ENCODE data around the gene DPP3.
A peak's percentile ranks its signal among the peaks of the same experiment; 100 is the strongest.

Gene DPP3

GRCh38 chr11:66475349-66476172 is 4.7 kb upstream of the DPP3 start:
- TF ChIP-seq FOXM1 (IDR thresholded peaks at IDR 0.05; ENCODE audit: borderline replicate concordance, low read depth) (no peak), YY1 (IDR thresholded peaks at IDR 0.05; ENCODE audit: low read depth) (no peak), CEBPB (IDR thresholded peaks at IDR 0.05) (no peak), ZBTB7A (IDR thresholded peaks at IDR 0.05; ENCODE audit: low read depth) (no peak), EP300 (IDR thresholded peaks at IDR 0.05; ENCODE audit: borderline replicate concordance) (no peak), USF1 (IDR thresholded peaks at IDR 0.05) (no peak), NFIC (IDR thresholded peaks at IDR 0.05) (no peak), RAD21 (IDR thresholded peaks at IDR 0.05; ENCODE audit: low read depth) (no peak)
- TF ChIP-seq, protein P1, sequence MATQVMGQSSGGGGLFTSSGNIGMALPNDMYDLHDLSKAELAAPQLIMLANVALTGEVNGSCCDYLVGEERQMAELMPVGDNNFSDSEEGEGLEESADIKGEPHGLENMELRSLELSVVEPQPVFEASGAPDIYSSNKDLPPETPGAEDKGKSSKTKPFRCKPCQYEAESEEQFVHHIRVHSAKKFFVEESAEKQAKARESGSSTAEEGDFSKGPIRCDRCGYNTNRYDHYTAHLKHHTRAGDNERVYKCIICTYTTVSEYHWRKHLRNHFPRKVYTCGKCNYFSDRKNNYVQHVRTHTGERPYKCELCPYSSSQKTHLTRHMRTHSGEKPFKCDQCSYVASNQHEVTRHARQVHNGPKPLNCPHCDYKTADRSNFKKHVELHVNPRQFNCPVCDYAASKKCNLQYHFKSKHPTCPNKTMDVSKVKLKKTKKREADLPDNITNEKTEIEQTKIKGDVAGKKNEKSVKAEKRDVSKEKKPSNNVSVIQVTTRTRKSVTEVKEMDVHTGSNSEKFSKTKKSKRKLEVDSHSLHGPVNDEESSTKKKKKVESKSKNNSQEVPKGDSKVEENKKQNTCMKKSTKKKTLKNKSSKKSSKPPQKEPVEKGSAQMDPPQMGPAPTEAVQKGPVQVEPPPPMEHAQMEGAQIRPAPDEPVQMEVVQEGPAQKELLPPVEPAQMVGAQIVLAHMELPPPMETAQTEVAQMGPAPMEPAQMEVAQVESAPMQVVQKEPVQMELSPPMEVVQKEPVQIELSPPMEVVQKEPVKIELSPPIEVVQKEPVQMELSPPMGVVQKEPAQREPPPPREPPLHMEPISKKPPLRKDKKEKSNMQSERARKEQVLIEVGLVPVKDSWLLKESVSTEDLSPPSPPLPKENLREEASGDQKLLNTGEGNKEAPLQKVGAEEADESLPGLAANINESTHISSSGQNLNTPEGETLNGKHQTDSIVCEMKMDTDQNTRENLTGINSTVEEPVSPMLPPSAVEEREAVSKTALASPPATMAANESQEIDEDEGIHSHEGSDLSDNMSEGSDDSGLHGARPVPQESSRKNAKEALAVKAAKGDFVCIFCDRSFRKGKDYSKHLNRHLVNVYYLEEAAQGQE (IDR thresholded peaks at IDR 0.05; ENCODE audit: low read depth): no peak
- TF ChIP-seq, protein P2, sequence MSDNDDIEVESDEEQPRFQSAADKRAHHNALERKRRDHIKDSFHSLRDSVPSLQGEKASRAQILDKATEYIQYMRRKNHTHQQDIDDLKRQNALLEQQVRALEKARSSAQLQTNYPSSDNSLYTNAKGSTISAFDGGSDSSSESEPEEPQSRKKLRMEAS (IDR thresholded peaks at IDR 0.05): no peak

DNA sequence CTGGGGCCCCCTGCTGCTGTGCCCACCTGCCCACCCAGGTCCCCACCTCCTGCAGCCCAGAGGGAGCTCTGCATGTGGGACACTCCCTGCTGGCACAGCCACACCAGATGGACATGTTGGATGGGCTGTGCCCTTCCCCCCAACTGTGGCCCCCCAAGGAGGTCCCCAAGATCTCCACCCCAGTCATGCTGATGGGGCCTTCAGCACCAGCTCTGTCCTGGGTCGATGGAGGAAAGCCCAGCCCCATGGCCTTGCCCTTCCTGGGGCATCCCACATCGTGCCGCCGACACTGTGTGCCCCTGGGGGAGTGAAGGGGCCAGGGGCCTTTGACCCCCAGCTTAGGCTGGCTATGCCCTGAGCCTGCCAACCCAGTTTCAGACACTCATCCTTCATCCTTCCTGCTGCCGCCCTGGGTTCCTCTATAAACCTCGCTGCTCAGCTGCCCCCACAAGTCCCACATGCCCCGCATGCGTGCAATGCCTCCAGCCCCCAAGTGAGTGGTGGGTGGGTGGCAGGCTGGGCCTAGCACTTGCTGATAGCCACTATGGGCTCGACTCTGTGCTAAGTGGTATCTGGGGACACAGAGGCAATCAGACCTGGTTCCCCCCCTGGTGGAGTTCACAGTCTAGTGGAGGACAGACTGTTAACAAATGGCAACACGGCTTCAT is 3.9 kb upstream of the DPP3 start:
- TF ChIP-seq, protein P2 (IDR thresholded peaks at IDR 0.05): no peak
- TF ChIP-seq EP300 (IDR thresholded peaks at IDR 0.05; ENCODE audit: borderline replicate concordance): no peak
- no peak for TF ChIP-seq CREB1 (IDR thresholded peaks at IDR 0.05; ENCODE audit: low read depth)
- no peak for TF ChIP-seq YY1 (IDR thresholded peaks at IDR 0.05; ENCODE audit: low read depth)
- no peak for TF ChIP-seq TCF12 (IDR thresholded peaks at IDR 0.05; ENCODE audit: low read depth)
- TF ChIP-seq USF1 (IDR thresholded peaks at IDR 0.05): no peak
- no peak for TF ChIP-seq TAF1 (IDR thresholded peaks at IDR 0.05; ENCODE audit: low read depth)
- TF ChIP-seq, protein P1 (IDR thresholded peaks at IDR 0.05; ENCODE audit: low read depth): no peak
- TF ChIP-seq ZBTB7A (IDR thresholded peaks at IDR 0.05; ENCODE audit: low read depth): no peak
- no peak for TF ChIP-seq CEBPB (IDR thresholded peaks at IDR 0.05)
- no peak for TF ChIP-seq RAD21 (IDR thresholded peaks at IDR 0.05; ENCODE audit: low read depth)
- TF ChIP-seq FOXM1 (IDR thresholded peaks at IDR 0.05; ENCODE audit: borderline replicate concordance, low read depth): no peak
- TF ChIP-seq EGR1 (IDR thresholded peaks at IDR 0.05): no peak
- no peak for TF ChIP-seq NFIC (IDR thresholded peaks at IDR 0.05)
- no peak for TF ChIP-seq TEAD4 (IDR thresholded peaks at IDR 0.05)

DNA sequence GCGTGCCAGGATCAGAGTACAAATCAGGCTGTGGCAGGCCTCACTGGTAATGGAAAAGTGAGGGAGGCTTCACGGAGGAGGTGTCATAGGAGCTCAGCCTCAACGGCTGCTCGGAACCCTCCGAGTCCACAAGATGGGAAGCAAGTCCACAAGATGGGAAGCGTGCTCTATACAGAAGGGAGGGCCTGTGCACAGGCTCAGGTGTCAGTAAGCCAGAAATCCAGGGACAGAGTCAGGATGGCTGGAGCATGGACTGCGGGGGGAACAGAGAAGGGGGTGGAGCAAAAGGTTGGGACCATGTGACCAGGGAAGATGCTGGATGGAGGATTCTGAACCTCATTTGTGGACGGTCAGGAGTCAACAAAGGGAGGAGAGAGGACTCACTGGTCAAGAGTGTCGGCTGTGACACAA is 3.4 kb upstream of the DPP3 start:
- TF ChIP-seq, protein P1 (IDR thresholded peaks at IDR 0.05; ENCODE audit: low read depth): no peak
- peak; percentile 52 for TF ChIP-seq USF1 (IDR thresholded peaks at IDR 0.05)
